Activated B cell treated with CpG ODN at 0.5 μM for 24 hours (primary cell): ENCODE results near the gene STC2. TPM values are rescaled to one million over a fixed set of nuclear protein-coding genes. Genes with fewer than 3 reads are reported as not detected.

Experiments used
- ATAC-seq: fragments of 200-7000 bp; cut with Tn5 transposase; one replicate; pipeline ENCODE4 v1.10.0; 2021; ENCODE audit warnings: low read depth, mild to moderate bottlenecking, moderate library complexity
- CTCF ChIA-PET: fragments of 350-600 bp; sonication (Branson Sonifier 250); formaldehyde crosslinking; loops from one replicate; lab custom pipeline; 2021; ENCODE audit warnings: antibody characterized with exemption; lab: Charles Lee
- POLR2A ChIA-PET: fragments of 350-600 bp; sonication (Branson Sonifier 250); formaldehyde crosslinking; loops from one replicate; lab custom pipeline; 2021; ENCODE audit warnings: antibody characterized with exemption; lab: Charles Lee
- DNase-seq: peaks from one replicate; pipeline ENCODE4 v3.0.0; 2022
- H3K27ac Mint-ChIP-seq: one replicate; pipeline ENCODE4 v1.8.0; 2020; ENCODE audit warnings: mixed read lengths
- H3K27me3 Mint-ChIP-seq: one replicate; pipeline ENCODE4 v1.8.0; 2021; ENCODE audit warnings: mixed read lengths
- H3K36me3 Mint-ChIP-seq: one replicate; pipeline ENCODE4 v1.8.0; 2021; ENCODE audit warnings: low read depth, mixed read lengths
- H3K4me1 Mint-ChIP-seq: one replicate; pipeline ENCODE4 v1.8.0; 2021; ENCODE audit warnings: mixed read lengths
- H3K4me3 Mint-ChIP-seq: one replicate; pipeline ENCODE4 v1.8.0; 2020; ENCODE audit warnings: mild to moderate bottlenecking, mixed read lengths
- H3K9me3 Mint-ChIP-seq: one replicate; pipeline ENCODE4 v1.8.0; 2020; ENCODE audit warnings: mixed read lengths
- CTCF ChIP-seq: fragments of 200-600 bp; IDR thresholded peaks from one replicate; pipeline ENCODE4 v1.8.0; 2022; ENCODE audit warnings: antibody characterized with exemption, mild to moderate bottlenecking
- intact Hi-C: fragments of 100-400 bp; cut with micrococcal nuclease; formaldehyde crosslinking; loops from one replicate; pipeline ENCODE4 v1.15.1; 2024
- total RNA-seq: library from RNA; stranded (reverse); gene quantifications from 2 replicates; pipeline ENCODE4 v1.2.3, GENCODE V29; 2022

The STC2 gene
- total RNA-seq, 1 donor from 2014 or later: 0.29 TPM

GRCh38 chr5:173307695-173308094, 20.5 kb downstream of the STC2 start:
- Mint-ChIP-seq H3K4me1 (no peaks in the 10 kb centered on the region), H3K4me3 (no peak overlapping the region), H3K27ac (no peak overlapping the region), H3K9me3 (peaks cover 12% of the 10 kb centered on the region), H3K36me3 (no peaks in the 10 kb centered on the region), H3K27me3 (peaks cover 53% of the 10 kb centered on the region)
- DNase-seq: no peak
- ChIA-PET POLR2A (no interaction called here), CTCF (no interaction called here)
- no peak for TF ChIP-seq CTCF
- intact Hi-C loops: no loop called here
- ATAC-seq: no peak

DNA sequence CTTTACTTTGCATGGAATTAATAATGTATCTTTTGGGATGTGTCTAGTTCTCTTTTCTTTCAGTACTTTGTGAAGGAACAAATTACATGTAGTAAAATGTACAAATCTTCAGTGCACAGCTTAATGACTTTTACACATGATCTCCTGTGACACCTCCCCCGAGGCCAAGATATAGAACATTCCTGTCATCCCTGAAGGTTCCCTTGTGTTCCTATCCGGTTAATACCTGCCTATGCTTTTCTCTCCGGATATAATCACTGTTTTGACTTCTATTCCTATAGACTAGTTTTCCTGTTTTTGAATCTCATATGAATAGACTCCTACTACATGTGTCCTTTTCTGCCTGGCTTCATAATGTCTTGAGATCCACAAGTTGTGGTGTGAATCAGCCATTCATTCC, 21.5 kb downstream of the STC2 start:
- intact Hi-C loops: no loop called here
- Mint-ChIP-seq H3K4me3 (no peak overlapping the region), H3K36me3 (no peaks in the 10 kb centered on the region), H3K4me1 (no peaks in the 10 kb centered on the region), H3K27me3 (peaks cover 44% of the 10 kb centered on the region), H3K9me3 (peaks cover 12% of the 10 kb centered on the region), H3K27ac (no peak overlapping the region)
- ATAC-seq (no peak), DNase-seq (no peak)
- POLR2A ChIA-PET: no interaction called here
- CTCF ChIA-PET: no interaction called here
- no peak for TF ChIP-seq CTCF

GRCh38 chr5:173304591-173304988, 23.6 kb downstream of the STC2 start:
- intact Hi-C loops: no loop called here
- no peak overlapping the region for H3K27ac Mint-ChIP-seq
- peaks cover 12% of the 10 kb centered on the region for H3K9me3 Mint-ChIP-seq
- no peaks in the 10 kb centered on the region for H3K4me1 Mint-ChIP-seq
- H3K4me3 Mint-ChIP-seq: no peak overlapping the region
- no peaks in the 10 kb centered on the region for H3K36me3 Mint-ChIP-seq
- H3K27me3 Mint-ChIP-seq: peaks cover 29% of the 10 kb centered on the region
- ChIA-PET CTCF (interaction anchor here (1.0 kb wide), 1 partner anchor 11 kb away, joined by 3 read pairs; no protein-coding TSS in a partner anchor), POLR2A (no interaction called here)
- TF ChIP-seq CTCF: no peak
- DNase-seq (no peak), ATAC-seq (no peak)

GRCh38 chr5:173303878-173304590, 24.2 kb downstream of the STC2 start:
- no peaks in the 10 kb centered on the region for H3K4me1 Mint-ChIP-seq
- no peak overlapping the region for H3K4me3 Mint-ChIP-seq
- no peak overlapping the region for H3K27ac Mint-ChIP-seq
- DNase-seq: no peak
- no peak for TF ChIP-seq CTCF
- ChIA-PET POLR2A (no interaction called here), CTCF (no interaction called here)
- peaks cover 12% of the 10 kb centered on the region for H3K9me3 Mint-ChIP-seq
- peaks cover 27% of the 10 kb centered on the region for H3K27me3 Mint-ChIP-seq
- no peak for ATAC-seq
- no peaks in the 10 kb centered on the region for H3K36me3 Mint-ChIP-seq
- intact Hi-C loops: no loop called here

GRCh38 chr5:173302546-173303155, 25.6 kb downstream of the STC2 start:
- CTCF ChIA-PET: no interaction called here
- no peak for TF ChIP-seq CTCF
- H3K27me3 Mint-ChIP-seq: peaks cover 25% of the 10 kb centered on the region
- no peaks in the 10 kb centered on the region for H3K36me3 Mint-ChIP-seq
- H3K27ac Mint-ChIP-seq: no peak overlapping the region
- no peaks in the 10 kb centered on the region for H3K4me1 Mint-ChIP-seq
- intact Hi-C loops: no loop called here
- POLR2A ChIA-PET: no interaction called here
- no peak overlapping the region for H3K4me3 Mint-ChIP-seq
- ATAC-seq: no peak
- H3K9me3 Mint-ChIP-seq: peaks cover 1% of the 10 kb centered on the region
- DNase-seq: no peak
